ENCODE data around the gene FRMD1.
"Not testable (repeated sequence)": the region's sequence is repeated elsewhere in the genome, so short reads cannot be mapped to it uniquely, and the experiment has no call there.

FRMD1 gene

GRCh38 chr6:168080393-168081077 lies 1.5 kb upstream of the FRMD1 start:
- no peak for DNase-seq (ENCODE audit: low read depth, low spot score)

DNA sequence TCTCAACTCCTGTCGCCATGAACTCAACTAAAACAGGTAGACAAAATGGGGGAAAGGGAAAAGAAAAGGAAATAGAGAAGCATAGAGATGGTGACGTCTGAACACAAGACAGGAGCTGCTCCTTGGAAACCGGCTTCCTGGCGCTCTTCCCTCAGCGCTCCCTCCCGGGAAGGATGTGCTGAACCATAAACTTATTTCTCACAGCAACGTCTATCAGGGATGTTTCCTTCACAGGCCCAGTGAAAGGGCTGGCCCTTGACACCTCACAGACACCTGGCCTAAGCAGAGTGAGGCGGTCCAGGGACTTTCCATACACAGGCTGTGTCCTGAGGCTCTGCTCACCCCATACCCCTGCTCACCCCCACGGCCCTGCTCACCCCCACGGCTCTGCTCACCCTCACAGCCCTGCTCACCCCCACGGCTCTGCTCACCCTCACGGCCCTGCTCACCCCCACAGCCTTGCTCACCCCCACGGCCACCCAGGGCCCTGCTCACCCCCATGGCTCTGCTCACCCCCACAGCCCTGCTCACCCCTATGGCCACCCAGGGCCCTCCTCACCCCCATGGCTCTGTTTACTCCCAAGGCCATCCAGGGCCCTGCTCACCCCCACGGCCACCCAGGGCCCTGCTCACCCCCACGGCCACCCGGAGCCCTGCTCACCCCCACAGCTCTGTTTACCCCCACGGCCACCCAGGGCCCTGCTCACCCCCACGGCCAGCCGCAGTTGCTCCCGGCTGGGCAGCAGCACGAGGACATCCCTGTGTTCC lies 653 bp downstream of the FRMD1 start:
- DNase-seq (ENCODE audit: low read depth, low spot score) = no peak

GRCh38 chr6:168077401-168077800 lies 1.6 kb downstream of the FRMD1 start:
- DNase-seq (ENCODE audit: low read depth, low spot score) = not testable (repeated sequence)

GRCh38 chr6:168075787-168076202 lies 3.2 kb downstream of the FRMD1 start:
- no peak for DNase-seq (ENCODE audit: low read depth, low spot score)

GRCh38 chr6:168075216-168075615 lies 3.8 kb downstream of the FRMD1 start:
- no peak for DNase-seq (ENCODE audit: low read depth, low spot score)

- DNase-seq (ENCODE audit: low read depth, low spot score) = no peak
Observed at GRCh38 chr6:168073937-168074730, 4.9 kb downstream of the FRMD1 start.

DNA sequence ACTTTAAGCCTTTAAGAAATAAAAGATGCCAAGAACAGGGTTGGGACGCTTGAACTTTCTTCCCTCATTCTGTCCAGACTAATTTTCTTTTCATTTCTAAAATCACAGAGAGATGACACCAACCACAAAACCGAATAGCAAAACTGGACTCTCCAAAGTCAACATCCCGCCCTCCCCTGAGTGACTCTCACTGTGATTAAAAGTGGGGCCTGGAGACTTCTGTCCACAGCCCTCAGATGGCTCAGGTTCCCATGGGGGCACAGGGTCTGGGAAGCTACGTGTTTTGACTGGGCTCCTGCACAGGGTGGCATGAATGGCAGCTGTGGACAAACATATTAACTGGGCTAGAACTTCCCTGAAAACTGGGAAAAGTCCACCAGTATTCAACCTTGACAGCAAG lies 6.3 kb downstream of the FRMD1 start:
- DNase-seq (ENCODE audit: low read depth, low spot score) = no peak

DNA sequence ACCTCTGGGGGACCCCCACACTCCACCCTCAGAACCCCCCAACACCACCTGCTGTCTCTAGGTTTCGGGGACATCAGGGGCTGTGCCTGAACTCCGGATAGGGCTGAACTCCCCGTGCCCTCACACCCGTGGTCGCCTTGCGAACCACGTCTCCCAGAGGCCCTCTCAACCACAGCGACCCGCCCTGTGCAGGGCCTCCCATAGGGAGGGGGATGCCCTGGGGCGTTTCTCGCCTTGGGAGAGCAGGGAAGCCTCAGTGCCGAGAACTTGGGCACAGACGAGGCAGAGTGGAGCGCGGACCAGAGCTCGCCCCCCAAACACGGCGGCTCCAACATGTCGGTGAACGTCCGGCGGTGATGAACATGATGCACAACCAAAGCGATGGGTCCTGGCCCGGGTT lies 6.8 kb downstream of the FRMD1 start:
- DNase-seq (ENCODE audit: low read depth, low spot score) = no peak

GRCh38 chr6:168071620-168072019 lies 7.4 kb downstream of the FRMD1 start:
- DNase-seq (ENCODE audit: low read depth, low spot score) = peak; percentile 86

- DNase-seq (ENCODE audit: low read depth, low spot score) = no peak
Observed at GRCh38 chr6:168070804-168071203, 8.2 kb downstream of the FRMD1 start.

- no peak for DNase-seq (ENCODE audit: low read depth, low spot score)
Observed at GRCh38 chr6:168067081-168067759, 11.8 kb downstream of the FRMD1 start.

- DNase-seq (ENCODE audit: low read depth, low spot score) = no peak
Observed at GRCh38 chr6:168064226-168064807, 14.7 kb downstream of the FRMD1 start.

DNA sequence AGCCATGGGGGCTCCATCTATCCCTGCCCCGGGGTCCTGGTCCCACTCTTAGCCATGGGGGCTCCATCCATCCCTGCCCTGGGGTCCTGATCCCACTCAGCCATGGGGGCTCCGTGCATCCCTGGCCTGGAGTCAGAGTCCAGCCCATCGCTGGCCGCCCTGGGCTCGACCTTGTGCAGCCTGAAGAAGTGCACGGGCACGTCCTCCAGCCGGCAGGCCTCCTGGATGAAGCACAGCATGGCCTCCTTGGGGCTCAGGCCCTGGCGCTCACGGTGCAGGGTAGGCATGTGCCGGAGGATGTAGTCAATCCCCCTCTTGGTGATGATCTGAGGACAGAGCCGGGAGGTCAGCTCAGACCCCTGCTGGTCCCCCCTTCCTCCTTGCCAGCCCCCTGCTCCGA lies 15.6 kb downstream of the FRMD1 start:
- no peak for DNase-seq (ENCODE audit: low read depth, low spot score)

DNA sequence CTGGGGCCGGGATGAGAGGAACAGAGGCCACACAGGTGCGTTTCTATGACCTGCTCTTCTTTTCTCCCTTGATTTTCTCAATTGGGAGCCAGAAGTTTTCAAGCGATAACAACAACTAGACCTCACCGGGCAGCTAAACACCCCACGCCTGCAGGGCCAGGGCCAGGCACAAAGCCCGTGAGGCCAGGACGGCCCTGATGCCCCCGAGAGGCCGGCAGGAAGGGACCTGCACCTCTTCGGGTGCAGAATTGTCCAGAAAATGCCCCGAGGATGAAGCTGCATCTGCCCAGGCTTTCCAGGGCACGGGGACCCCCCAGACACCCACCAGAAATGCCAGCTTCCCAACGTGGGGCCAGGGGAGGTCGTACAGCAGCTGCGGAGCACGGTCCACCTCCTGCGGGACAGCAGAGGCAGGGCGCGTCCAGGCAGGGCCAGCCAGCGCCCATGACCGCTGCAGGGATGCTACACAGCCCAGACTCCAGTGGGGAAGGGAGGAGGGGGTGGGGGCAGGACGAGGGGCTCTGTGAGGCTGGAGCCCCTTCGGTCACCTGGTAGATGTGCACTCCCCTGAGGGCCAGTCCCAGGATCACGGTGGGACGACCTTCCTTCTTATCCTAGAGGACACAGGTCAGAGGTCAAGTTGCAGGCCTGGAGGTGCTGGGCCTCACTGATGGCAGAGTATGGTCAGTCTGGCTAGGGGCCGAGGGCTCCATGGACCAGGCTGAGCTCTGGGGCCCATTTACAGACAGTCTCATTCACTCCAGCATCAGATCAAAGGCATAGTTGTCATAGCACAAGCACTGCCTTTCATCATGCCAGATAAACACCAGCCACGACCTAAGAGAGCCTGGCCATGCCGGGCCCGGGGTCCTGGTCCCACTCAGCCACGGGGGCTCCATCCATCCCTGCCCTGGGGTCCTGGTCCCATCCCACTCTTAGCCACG lies 16.4 kb downstream of the FRMD1 start:
- DNase-seq (ENCODE audit: low read depth, low spot score) = no peak

GRCh38 chr6:168061269-168062210 lies 17.5 kb downstream of the FRMD1 start:
- no peak for DNase-seq (ENCODE audit: low read depth, low spot score)

DNA sequence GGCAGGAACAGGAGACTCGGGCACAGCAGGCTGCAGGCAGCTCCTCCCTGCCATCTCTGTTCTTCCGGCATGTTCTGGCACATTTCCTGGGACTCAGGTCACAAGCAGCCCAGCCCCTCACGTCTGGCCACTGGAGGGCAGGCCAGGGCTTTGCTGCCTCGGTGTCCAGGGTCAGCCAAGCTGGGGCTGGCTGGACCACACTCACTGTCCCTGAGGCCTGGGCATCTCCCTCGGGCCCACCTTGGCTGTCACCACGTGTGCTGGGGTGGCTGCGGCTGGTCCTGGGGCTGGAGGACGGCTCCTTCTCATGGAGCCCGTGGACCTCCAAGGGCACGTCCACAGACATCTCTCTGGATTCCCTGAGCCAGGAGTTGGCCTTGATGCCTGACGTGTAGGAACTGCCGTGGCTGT lies 18.5 kb downstream of the FRMD1 start:
- peak; percentile 82 for DNase-seq (ENCODE audit: low read depth, low spot score)

- DNase-seq (ENCODE audit: low read depth, low spot score) = peak; percentile 71
Observed at GRCh38 chr6:168058691-168059551, 20.1 kb downstream of the FRMD1 start.

GRCh38 chr6:168057836-168058235 lies 21.2 kb downstream of the FRMD1 start:
- DNase-seq (ENCODE audit: low read depth, low spot score) = no peak

All from ELF-1 (cell line).